Keratinocyte (primary cell): ENCODE measurements around the gene FMNL3. TPM values are rescaled to one million over a fixed set of nuclear protein-coding genes. Genes with fewer than 3 reads are reported as not detected.

ENCODE experiments used
- DNase-seq: peaks from one replicate; pipeline ENCODE4 v3.0.0-alpha.2; 2011; ENCODE audit warnings: low read depth, missing footprints, low spot score
- FAIRE-seq: peaks from 2 replicates; lab custom pipeline; 2011; peaks lifted over from hg19 to GRCh38; lab: Jason Lieb, UNC
- H2AFZ ChIP-seq: 2 replicates; pipeline ENCODE4 v1.6.0; 2012; ENCODE audit warnings: low read length, control low read depth, inconsistent platforms; ENCODE audit not compliant: control insufficient read depth
- H3K27ac ChIP-seq: 2 replicates; pipeline ENCODE4 v1.5.1; 2011; ENCODE audit warnings: low read length; ENCODE audit not compliant: control insufficient read depth, insufficient read depth
- H3K27me3 ChIP-seq: 3 replicates; pipeline ENCODE4 v1.6.0; 2011; ENCODE audit warnings: low read length; ENCODE audit not compliant: control insufficient read depth, insufficient read depth; ENCODE audit errors: extremely low read depth
- H3K36me3 ChIP-seq, 2 experiments: 2 replicates in 1 of 2; 3 replicates in 1 of 2; pipeline ENCODE4 v1.5.1; 2011; ENCODE audit warnings: low read length in 2 of 2, mild to moderate bottlenecking in 1 of 2; ENCODE audit not compliant: control insufficient read depth in 2 of 2, insufficient read depth in 2 of 2; ENCODE audit errors: extremely low read depth in 1 of 2
- H3K4me1 ChIP-seq: 3 replicates; pipeline ENCODE4 v1.5.1; 2011; ENCODE audit warnings: low read length; ENCODE audit not compliant: control insufficient read depth, insufficient read depth; ENCODE audit errors: extremely low read depth
- H3K4me2 ChIP-seq: 3 replicates; pipeline ENCODE4 v1.6.0; 2011; ENCODE audit warnings: low read depth, low read length; ENCODE audit not compliant: control insufficient read depth, insufficient read depth; ENCODE audit errors: extremely low read depth
- H3K4me3 ChIP-seq, 3 experiments: fragments of 200-600 bp in 1 of 3; sonication (generic) in 1 of 3; 2 replicates in 2 of 3; 3 replicates in 1 of 3; pipeline ENCODE4 v1.5.1; 2011 to 2016; ENCODE audit warnings: low read length in 3 of 3, mild to moderate bottlenecking in 3 of 3, control low read depth in 2 of 3, inconsistent platforms in 1 of 3, low read depth in 1 of 3, mixed read lengths in 1 of 3, mixed run types in 1 of 3, moderate library complexity in 1 of 3; ENCODE audit not compliant: control insufficient read depth in 2 of 3, insufficient read depth in 2 of 3; ENCODE audit errors: extremely low read depth in 1 of 3
- H3K79me2 ChIP-seq: 2 replicates; pipeline ENCODE4 v1.6.0; 2012; ENCODE audit warnings: low read length; ENCODE audit not compliant: control insufficient read depth, insufficient read depth
- H3K9ac ChIP-seq: 3 replicates; pipeline ENCODE4 v1.6.0; 2011; ENCODE audit warnings: low read length; ENCODE audit not compliant: control insufficient read depth, insufficient read depth; ENCODE audit errors: extremely low read depth
- H3K9me1 ChIP-seq: 3 replicates; pipeline ENCODE4 v1.6.0; 2011; ENCODE audit warnings: low read length; ENCODE audit not compliant: control insufficient read depth, insufficient read depth; ENCODE audit errors: extremely low read depth
- H3K9me3 ChIP-seq: 2 replicates; pipeline ENCODE4 v1.5.1; 2012; ENCODE audit warnings: low read depth, low read length; ENCODE audit not compliant: control insufficient read depth
- H4K20me1 ChIP-seq: 3 replicates; pipeline ENCODE4 v1.6.0; 2011; ENCODE audit warnings: low read length; ENCODE audit not compliant: control insufficient read depth, insufficient read depth; ENCODE audit errors: extremely low read depth
- EZH2 ChIP-seq: IDR thresholded peaks from one replicate; pipeline ENCODE4 v1.6.1; 2012; ENCODE audit warnings: inconsistent platforms, mild to moderate bottlenecking, low read length, moderate library complexity
- dilution Hi-C: fragments of 300-500 bp; cut with MboI; formaldehyde crosslinking; loops from one replicate; pipeline ENCODE4 v1.7.0; 2020; ENCODE audit warnings: low sequenced_read_pairs; ENCODE audit not compliant: extremely low pct_ligation_motif_present
- polyA plus RNA-seq, 5 experiments: library from polyadenylated mRNA; depleted of rRNA in 3 of 5; stranded (reverse) in 3 of 5; stranded (forward) in 1 of 5; unstranded in 1 of 5; fragments of >200 nt; gene quantifications; 1 replicate in 1 of 5; 2 replicates in 3 of 5; 3 replicates in 1 of 5; pipeline versions ENCODE4 v1.2.1 to v1.2.3, GENCODE V29; 2011 to 2012; ENCODE audit warnings: missing spikeins in 2 of 5, low read depth in 1 of 5, low replicate concordance in 1 of 5
- TF ChIP-seq, protein P1 (sequence below), 3 experiments: IDR thresholded peaks in 1 of 3; conservative IDR thresholded peaks in 1 of 3; optimal IDR thresholded peaks in 1 of 3; 2 replicates in 2 of 3; 3 replicates in 1 of 3; pipeline versions ENCODE3 to v1.5.1; 2011; ENCODE audit warnings: low read length in 3 of 3, mild to moderate bottlenecking in 3 of 3, moderate library complexity in 2 of 3, control low read depth in 1 of 3, inconsistent platforms in 1 of 3; ENCODE audit not compliant: insufficient read depth in 2 of 3; ENCODE audit errors: extremely low read depth in 1 of 3

Gene FMNL3
- polyA plus RNA-seq, 1 donor (not counting 4 experiments of a cell fraction or from before 2014, with no cell fraction given): 1.1 TPM

DNA sequence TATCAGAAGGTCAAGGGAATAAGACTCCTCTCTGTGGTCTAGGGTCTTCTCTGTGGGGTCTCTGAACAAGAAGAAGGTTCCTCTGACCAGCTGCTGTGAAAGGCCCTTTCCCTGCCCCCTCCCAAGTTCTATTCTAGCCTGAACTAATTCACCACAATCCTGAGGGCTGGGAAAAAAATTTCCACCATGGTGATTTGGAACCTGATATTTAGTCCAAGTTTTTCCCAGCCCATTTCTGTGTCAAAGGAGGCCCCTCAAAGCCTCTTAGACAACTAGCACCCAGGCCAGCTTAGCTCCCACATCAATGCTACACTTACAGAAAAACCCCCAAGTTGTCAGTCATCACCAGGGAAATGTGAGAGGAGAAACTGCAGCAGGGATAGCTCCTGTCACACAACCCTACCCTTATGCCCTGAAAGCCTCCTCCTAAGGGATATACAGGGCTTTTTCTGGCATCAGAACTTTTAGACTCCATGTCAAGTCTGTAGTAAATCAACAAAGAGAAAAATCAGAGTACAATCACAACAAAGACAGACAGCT, 4.5 kb downstream of the FMNL3 start:
- H3K27ac ChIP-seq: no peak overlapping the region
- H3K4me2 ChIP-seq: no peak overlapping the region
- H3K9me1 ChIP-seq: no peaks in the 10 kb centered on the region
- no peak for TF ChIP-seq EZH2
- TF ChIP-seq, protein P1, sequence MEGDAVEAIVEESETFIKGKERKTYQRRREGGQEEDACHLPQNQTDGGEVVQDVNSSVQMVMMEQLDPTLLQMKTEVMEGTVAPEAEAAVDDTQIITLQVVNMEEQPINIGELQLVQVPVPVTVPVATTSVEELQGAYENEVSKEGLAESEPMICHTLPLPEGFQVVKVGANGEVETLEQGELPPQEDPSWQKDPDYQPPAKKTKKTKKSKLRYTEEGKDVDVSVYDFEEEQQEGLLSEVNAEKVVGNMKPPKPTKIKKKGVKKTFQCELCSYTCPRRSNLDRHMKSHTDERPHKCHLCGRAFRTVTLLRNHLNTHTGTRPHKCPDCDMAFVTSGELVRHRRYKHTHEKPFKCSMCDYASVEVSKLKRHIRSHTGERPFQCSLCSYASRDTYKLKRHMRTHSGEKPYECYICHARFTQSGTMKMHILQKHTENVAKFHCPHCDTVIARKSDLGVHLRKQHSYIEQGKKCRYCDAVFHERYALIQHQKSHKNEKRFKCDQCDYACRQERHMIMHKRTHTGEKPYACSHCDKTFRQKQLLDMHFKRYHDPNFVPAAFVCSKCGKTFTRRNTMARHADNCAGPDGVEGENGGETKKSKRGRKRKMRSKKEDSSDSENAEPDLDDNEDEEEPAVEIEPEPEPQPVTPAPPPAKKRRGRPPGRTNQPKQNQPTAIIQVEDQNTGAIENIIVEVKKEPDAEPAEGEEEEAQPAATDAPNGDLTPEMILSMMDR (optimal IDR thresholded peaks at IDR 0.05 in 1 of 3, IDR thresholded peaks at IDR 0.05 in 1 of 3, conservative IDR thresholded peaks at IDR 0.05 in 1 of 3; ENCODE audit: extremely low read depth in 1 of 3, insufficient read depth in 2 of 3, low read length in 3 of 3): no peak
- DNase-seq: no peak
- no peak overlapping the region for H2AFZ ChIP-seq
- peaks cover 22% of the 10 kb centered on the region for H3K27me3 ChIP-seq
- no peak for FAIRE-seq
- no peaks in the 10 kb centered on the region for H4K20me1 ChIP-seq
- dilution Hi-C loops: no loop called here
- no peak overlapping the region for H3K4me3 ChIP-seq
- H3K9me3 ChIP-seq: no peaks in the 10 kb centered on the region
- no peaks in the 10 kb centered on the region for H3K79me2 ChIP-seq
- no peaks in the 10 kb centered on the region for H3K4me1 ChIP-seq
- H3K9ac ChIP-seq: no peak overlapping the region
- no peaks in the 10 kb centered on the region for H3K36me3 ChIP-seq

DNA sequence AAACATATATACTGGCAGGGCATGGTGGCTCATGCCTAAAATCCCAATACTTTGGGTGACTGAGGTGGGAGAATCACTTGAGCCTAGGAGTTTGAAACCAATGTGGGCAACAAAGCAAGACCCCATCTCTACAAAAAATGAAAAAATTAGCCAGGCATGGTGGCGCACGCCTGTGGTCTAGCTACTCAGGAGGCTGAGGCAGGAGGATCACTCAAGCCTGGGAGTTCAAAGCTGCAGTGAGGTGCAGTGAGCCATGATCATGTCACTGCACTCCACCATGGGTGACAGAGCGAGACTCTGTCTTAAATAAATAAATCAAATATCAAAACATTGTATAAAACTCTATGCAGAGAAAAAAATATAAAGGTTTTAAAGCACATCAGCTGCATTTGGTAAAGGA, 5.2 kb downstream of the FMNL3 start:
- H3K9me3 ChIP-seq: no peaks in the 10 kb centered on the region
- FAIRE-seq (no peak), DNase-seq (no peak)
- H4K20me1 ChIP-seq: no peaks in the 10 kb centered on the region
- no peaks in the 10 kb centered on the region for H3K79me2 ChIP-seq
- dilution Hi-C loops: no loop called here
- H3K27ac ChIP-seq: no peak overlapping the region
- H3K9me1 ChIP-seq: no peaks in the 10 kb centered on the region
- H3K4me1 ChIP-seq: no peaks in the 10 kb centered on the region
- peaks cover 20% of the 10 kb centered on the region for H3K27me3 ChIP-seq
- H2AFZ ChIP-seq: no peak overlapping the region
- no peak for TF ChIP-seq EZH2
- TF ChIP-seq, protein P1 (optimal IDR thresholded peaks at IDR 0.05 in 1 of 3, IDR thresholded peaks at IDR 0.05 in 1 of 3, conservative IDR thresholded peaks at IDR 0.05 in 1 of 3; ENCODE audit: extremely low read depth in 1 of 3, insufficient read depth in 2 of 3, low read length in 3 of 3): no peak
- no peaks in the 10 kb centered on the region for H3K36me3 ChIP-seq
- no peak overlapping the region for H3K9ac ChIP-seq
- no peak overlapping the region for H3K4me2 ChIP-seq
- no peak overlapping the region for H3K4me3 ChIP-seq
